ENCODE measurements around the gene S100A2.

The S100A2 gene

DNA sequence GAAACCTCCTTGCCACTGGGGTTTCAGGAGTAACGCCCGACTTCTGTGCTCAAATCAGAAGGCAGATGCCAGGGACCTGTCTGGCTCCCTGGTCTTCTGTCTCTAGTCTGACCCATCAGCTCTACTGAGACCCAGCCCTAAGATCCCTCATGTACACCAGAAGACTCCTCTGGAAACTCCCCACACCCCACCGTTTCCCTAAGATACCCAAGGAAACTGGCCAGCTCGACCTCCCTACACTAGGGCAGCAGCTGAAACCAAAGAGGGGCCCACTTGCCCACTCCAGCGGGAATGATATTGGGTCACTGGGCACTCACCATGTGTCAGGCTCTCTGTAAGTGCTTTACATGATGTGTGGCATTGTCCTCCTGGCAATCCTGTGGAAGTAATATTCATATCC, 47.8 kb upstream of the S100A2 start:
- TF ChIP-seq FOXM1 (IDR thresholded peaks at IDR 0.05; ENCODE audit: borderline replicate concordance): no peak
- TF ChIP-seq ZNF384 (IDR thresholded peaks at IDR 0.05): no peak
- TF ChIP-seq FOXK2 (IDR thresholded peaks at IDR 0.05): no peak
- DNase-seq (ENCODE audit: extremely low spot score): no peak
- POLR2A ChIA-PET: interaction anchor here (1.9 to 6.3 kb wide), 3 partner anchors 14 to 21 kb away, joined by 25 to 72 read pairs (median 31); partner anchors contain the start of genes CHTOP, S100A1 and S100A13
- CTCF ChIA-PET: interaction anchor here (1.0 kb wide), 1 partner anchor 103 kb away, joined by 3 read pairs; no protein-coding TSS in a partner anchor

DNA sequence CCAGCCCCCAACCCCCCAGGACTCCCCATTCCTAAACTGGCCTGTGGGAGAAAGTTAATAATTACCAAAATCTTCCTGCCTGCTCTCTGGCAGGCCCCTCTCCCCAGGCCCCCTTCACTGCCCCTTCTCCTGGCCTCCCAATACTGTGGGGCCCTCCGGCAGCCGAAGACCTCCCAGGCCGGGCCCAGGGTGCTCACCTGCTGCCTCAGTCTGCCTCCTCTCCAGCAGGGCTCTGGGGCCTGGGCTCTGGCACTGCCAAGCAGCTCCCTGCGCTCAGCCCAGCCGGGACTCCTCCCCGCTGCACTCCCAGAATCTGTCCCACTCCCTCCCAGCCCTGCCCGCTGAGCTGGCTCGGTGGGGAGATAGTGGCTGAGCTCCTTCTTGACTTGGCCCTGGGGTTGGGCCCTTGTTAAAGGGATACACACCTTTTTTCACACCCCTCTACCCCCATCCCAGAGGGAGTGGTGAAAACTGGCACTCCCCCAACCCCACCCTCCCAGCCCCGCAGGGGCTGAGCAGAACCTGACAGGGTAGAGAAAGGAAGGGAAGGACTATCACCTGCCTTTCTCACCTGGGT, 47.2 kb upstream of the S100A2 start, which contains the start of gene S100A16:
Gene S100A16, minus strand, starts transcription at position 383 of the 577 bp plus-strand sequence. CDS start 4,986 bp downstream, outside the sequence.
- TF ChIP-seq FOXK2 (IDR thresholded peaks at IDR 0.05): no peak
- no peak for TF ChIP-seq ZNF384 (IDR thresholded peaks at IDR 0.05)
- no peak for TF ChIP-seq SP1 (IDR thresholded peaks at IDR 0.05)
- TF ChIP-seq LEF1 (IDR thresholded peaks at IDR 0.05; ENCODE audit: borderline replicate concordance): no peak
- TF ChIP-seq ARNT (IDR thresholded peaks at IDR 0.05): no peak
- no peak for TF ChIP-seq L3MBTL2 (conservative IDR thresholded peaks at IDR 0.05)
- TF ChIP-seq NFRKB (IDR thresholded peaks at IDR 0.05): no peak
- no peak for TF ChIP-seq CTBP1 (IDR thresholded peaks at IDR 0.05; ENCODE audit: borderline replicate concordance)
- no peak for TF ChIP-seq TARDBP (IDR thresholded peaks at IDR 0.05)
- no peak for TF ChIP-seq BHLHE40 (IDR thresholded peaks at IDR 0.05; ENCODE audit: borderline replicate concordance)
- no peak for TF ChIP-seq FOXM1 (IDR thresholded peaks at IDR 0.05; ENCODE audit: borderline replicate concordance)
- no peak for TF ChIP-seq ELF4 (IDR thresholded peaks at IDR 0.05)
- CTCF ChIA-PET: interaction anchor here (1.0 to 1.5 kb wide), 2 partner anchors 15 to 102 kb away, joined by 3 to 14 read pairs; partner anchors contain the start of gene S100A13

GRCh38 chr1:153612111-153612754, 46.6 kb upstream of the S100A2 start:
- CTCF ChIA-PET: interaction anchor here (1.0 to 1.5 kb wide), 2 partner anchors 15 to 102 kb away, joined by 3 to 14 read pairs; partner anchors contain the start of gene S100A13
- TF ChIP-seq BHLHE40 (IDR thresholded peaks at IDR 0.05; ENCODE audit: borderline replicate concordance): no peak
- no peak for TF ChIP-seq ELF4 (IDR thresholded peaks at IDR 0.05)
- TF ChIP-seq CTBP1 (IDR thresholded peaks at IDR 0.05; ENCODE audit: borderline replicate concordance): no peak
- TF ChIP-seq NFRKB (IDR thresholded peaks at IDR 0.05): no peak
- no peak for TF ChIP-seq ARNT (IDR thresholded peaks at IDR 0.05)
- TF ChIP-seq HDGF (IDR thresholded peaks at IDR 0.05; ENCODE audit: borderline replicate concordance): no peak
- no peak for TF ChIP-seq TARDBP (IDR thresholded peaks at IDR 0.05)
- TF ChIP-seq, protein P1, sequence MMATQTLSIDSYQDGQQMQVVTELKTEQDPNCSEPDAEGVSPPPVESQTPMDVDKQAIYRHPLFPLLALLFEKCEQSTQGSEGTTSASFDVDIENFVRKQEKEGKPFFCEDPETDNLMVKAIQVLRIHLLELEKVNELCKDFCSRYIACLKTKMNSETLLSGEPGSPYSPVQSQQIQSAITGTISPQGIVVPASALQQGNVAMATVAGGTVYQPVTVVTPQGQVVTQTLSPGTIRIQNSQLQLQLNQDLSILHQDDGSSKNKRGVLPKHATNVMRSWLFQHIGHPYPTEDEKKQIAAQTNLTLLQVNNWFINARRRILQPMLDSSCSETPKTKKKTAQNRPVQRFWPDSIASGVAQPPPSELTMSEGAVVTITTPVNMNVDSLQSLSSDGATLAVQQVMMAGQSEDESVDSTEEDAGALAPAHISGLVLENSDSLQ (IDR thresholded peaks at IDR 0.05): no peak
- TF ChIP-seq ZNF384 (IDR thresholded peaks at IDR 0.05): no peak
- no peak for TF ChIP-seq FOXK2 (IDR thresholded peaks at IDR 0.05)
- POLR2A ChIA-PET: interaction anchor here (1.9 to 3.7 kb wide), 2 partner anchors 15 to 22 kb away, joined by 25 to 31 read pairs; partner anchors contain the start of genes CHTOP, S100A1 and S100A13
- DNase-seq (ENCODE audit: extremely low spot score): no peak

More for the DNA sequence above, 47.2 kb upstream of the S100A2 start, which contains the start of gene S100A16:
- POLR2A ChIA-PET: interaction anchor here (1.9 to 3.7 kb wide), 2 partner anchors 14 to 22 kb away, joined by 25 to 31 read pairs; partner anchors contain the start of genes CHTOP, S100A1 and S100A13
- no peak for DNase-seq (ENCODE audit: extremely low spot score)

DNA sequence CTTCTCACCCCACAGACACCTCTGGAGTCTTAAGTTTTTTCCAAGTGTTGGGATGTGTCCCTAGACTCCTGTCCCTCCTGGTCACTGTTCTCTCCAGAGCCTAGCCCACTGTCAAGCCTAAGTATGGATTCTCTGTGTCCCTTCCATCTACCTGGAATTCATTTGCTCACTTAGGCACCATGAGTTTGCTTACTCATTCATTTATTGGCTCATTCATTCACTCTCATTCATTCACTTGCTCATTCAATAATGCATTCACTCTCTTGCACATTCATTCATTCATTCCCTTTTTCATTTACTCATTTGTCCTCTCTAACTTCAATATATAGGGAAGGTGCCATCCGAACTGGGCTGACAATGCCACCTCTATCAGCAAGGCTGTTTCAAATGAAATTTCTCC, 45.7 kb upstream of the S100A2 start:
- no peak for DNase-seq (ENCODE audit: extremely low spot score)
- ChIA-PET CTCF (no interaction called here), POLR2A (interaction anchor here (1.5 to 3.7 kb wide), 2 partner anchors 16 to 23 kb away, joined by 7 to 31 read pairs; partner anchors contain the start of genes CHTOP and S100A13)
- no peak for TF ChIP-seq HDGF (IDR thresholded peaks at IDR 0.05; ENCODE audit: borderline replicate concordance)
- TF ChIP-seq BHLHE40 (IDR thresholded peaks at IDR 0.05; ENCODE audit: borderline replicate concordance): no peak
- no peak for TF ChIP-seq FOXM1 (IDR thresholded peaks at IDR 0.05; ENCODE audit: borderline replicate concordance)
- no peak for TF ChIP-seq FOXK2 (IDR thresholded peaks at IDR 0.05)
- TF ChIP-seq TARDBP (IDR thresholded peaks at IDR 0.05): no peak
- TF ChIP-seq SUZ12 (IDR thresholded peaks at IDR 0.05): no peak
- no peak for TF ChIP-seq FOXA1 (IDR thresholded peaks at IDR 0.05)
- no peak for TF ChIP-seq CTBP1 (IDR thresholded peaks at IDR 0.05; ENCODE audit: borderline replicate concordance)
- TF ChIP-seq ARNT (IDR thresholded peaks at IDR 0.05): no peak
- TF ChIP-seq ZNF384 (IDR thresholded peaks at IDR 0.05): no peak
- TF ChIP-seq SP1 (IDR thresholded peaks at IDR 0.05): no peak

- ChIA-PET POLR2A (interaction anchor here (1.5 to 3.7 kb wide), 2 partner anchors 16 to 24 kb away, joined by 7 to 31 read pairs; partner anchors contain the start of genes CHTOP and S100A13), CTCF (no interaction called here)
- TF ChIP-seq BHLHE40 (IDR thresholded peaks at IDR 0.05; ENCODE audit: borderline replicate concordance) (no peak), FOXK2 (IDR thresholded peaks at IDR 0.05) (no peak), FOXM1 (IDR thresholded peaks at IDR 0.05; ENCODE audit: borderline replicate concordance) (no peak), NFRKB (IDR thresholded peaks at IDR 0.05) (no peak), CTBP1 (IDR thresholded peaks at IDR 0.05; ENCODE audit: borderline replicate concordance) (no peak), HDGF (IDR thresholded peaks at IDR 0.05; ENCODE audit: borderline replicate concordance) (no peak), SUZ12 (IDR thresholded peaks at IDR 0.05) (no peak), SP1 (IDR thresholded peaks at IDR 0.05) (no peak), FOXA1 (IDR thresholded peaks at IDR 0.05) (no peak)
- TF ChIP-seq, protein P1 (IDR thresholded peaks at IDR 0.05): no peak
- DNase-seq (ENCODE audit: extremely low spot score): no peak
Observed at GRCh38 chr1:153610811-153611301, 45.2 kb upstream of the S100A2 start.

GRCh38 chr1:153610334-153610733, 44.7 kb upstream of the S100A2 start:
- ChIA-PET POLR2A (interaction anchor here (1.5 to 3.7 kb wide), 2 partner anchors 17 to 24 kb away, joined by 7 to 31 read pairs; partner anchors contain the start of genes CHTOP and S100A13), CTCF (no interaction called here)
- DNase-seq (ENCODE audit: extremely low spot score): no peak
- TF ChIP-seq, protein P1 (IDR thresholded peaks at IDR 0.05): no peak
- TF ChIP-seq FOXK2 (IDR thresholded peaks at IDR 0.05): no peak
- TF ChIP-seq BHLHE40 (IDR thresholded peaks at IDR 0.05; ENCODE audit: borderline replicate concordance): no peak
- no peak for TF ChIP-seq NFRKB (IDR thresholded peaks at IDR 0.05)
- no peak for TF ChIP-seq ZNF384 (IDR thresholded peaks at IDR 0.05)
- no peak for TF ChIP-seq SUZ12 (IDR thresholded peaks at IDR 0.05)
- TF ChIP-seq ELF4 (IDR thresholded peaks at IDR 0.05): no peak
- no peak for TF ChIP-seq ARNT (IDR thresholded peaks at IDR 0.05)
- no peak for TF ChIP-seq FOXA1 (IDR thresholded peaks at IDR 0.05)
- no peak for TF ChIP-seq TARDBP (IDR thresholded peaks at IDR 0.05)
- no peak for TF ChIP-seq CTBP1 (IDR thresholded peaks at IDR 0.05; ENCODE audit: borderline replicate concordance)
- no peak for TF ChIP-seq HDGF (IDR thresholded peaks at IDR 0.05; ENCODE audit: borderline replicate concordance)
- no peak for TF ChIP-seq L3MBTL2 (conservative IDR thresholded peaks at IDR 0.05)
- TF ChIP-seq FOXM1 (IDR thresholded peaks at IDR 0.05; ENCODE audit: borderline replicate concordance): no peak
- TF ChIP-seq SP1 (IDR thresholded peaks at IDR 0.05): no peak
- no peak for TF ChIP-seq LEF1 (IDR thresholded peaks at IDR 0.05; ENCODE audit: borderline replicate concordance)

Data from HEK293T (cell line).